Neural cell (in vitro differentiated cells): Measurements from ENCODE around the gene RAG2.

Source experiments
- CTCF ChIP-seq: fragments of 450-650 bp; IDR thresholded peaks from 2 replicates; pipeline ENCODE4 v1.5.1; 2014; ENCODE audit warnings: antibody characterized with exemption, mild to moderate bottlenecking, moderate library complexity; ENCODE audit not compliant: poor library complexity, severe bottlenecking
- EZH2 ChIP-seq: fragments of 200-600, 300-800 bp; shearing (Covaris generic), sonication (generic); IDR thresholded peaks from 2 replicates; pipeline ENCODE4 v1.6.1; 2014; ENCODE audit warnings: antibody characterized with exemption, low read length, borderline replicate concordance, mild to moderate bottlenecking; ENCODE audit not compliant: insufficient read depth, poor library complexity, severe bottlenecking

GRCh38 chr11:36557991-36558390, 40.0 kb downstream of the RAG2 start:
- TF ChIP-seq CTCF (no peak), EZH2 (no peak)
